ENCODE data around the gene SLC10A6. TPM values are rescaled to one million over a fixed set of nuclear protein-coding genes. Genes with fewer than 3 reads are reported as not detected.

Gene SLC10A6
- total and polyA plus RNA-seq, 9 of the 15 experiments (the other 6 are each of a cell fraction or from before 2014, with no cell fraction given) = not detected

- TF ChIP-seq CREB5 (CRISPR knock-in tag; IDR thresholded peaks at IDR 0.05) (no peak), SAP30 (IDR thresholded peaks at IDR 0.05; ENCODE audit: borderline replicate concordance, insufficient read depth, low read depth, low read length, poor library complexity, severe bottlenecking) (no peak), ZMIZ1 (IDR thresholded peaks at IDR 0.05; ENCODE audit: low read depth in 2 of 2, low read length in 2 of 2) (no peak)
Measured at GRCh38 chr4:86846921-86847320, 2.3 kb downstream of the SLC10A6 start (continued).

- Histone ChIP-seq H3K9me1 (ENCODE audit: control insufficient read depth, insufficient read depth, low read length) (peaks cover 3% of the 10 kb centered on the region), H3K79me2 (ENCODE audit: control insufficient read depth, insufficient read depth, low read length) (no peaks in the 10 kb centered on the region), H2AFZ (ENCODE audit: low read depth, low read length) (no peak overlapping the region), H3K4me3 (no peak overlapping the region), H3K27me3 (ENCODE audit: control insufficient read depth in 2 of 2, insufficient read depth in 2 of 2, low read length in 2 of 2) (peaks cover 8 to 15% of the 10 kb centered on the region in 2 experiments; a peak in 4 of 5 replicates), H4K20me1 (replicated peaks; ENCODE audit: control insufficient read depth, insufficient read depth, low read length) (no peaks in the 10 kb centered on the region), H3K9me3 (replicated peaks; ENCODE audit: control insufficient read depth, insufficient read depth, low read depth, low read length) (no peaks in the 10 kb centered on the region), H3K4me1 (replicated peaks in 1 of 2; ENCODE audit: control insufficient read depth in 2 of 2, insufficient read depth in 2 of 2, low read length in 2 of 2) (no peaks in the 10 kb centered on the region), H3K36me3 (ENCODE audit: control insufficient read depth, insufficient read depth, low read length) (no peaks in the 10 kb centered on the region), H3K4me2 (ENCODE audit: insufficient read depth, low read length) (no peak overlapping the region), H3K9ac (ENCODE audit: insufficient read depth in 1 of 2, low read depth in 2 of 2, low read length in 2 of 2) (no peak overlapping the region), H3K27ac (ENCODE audit: extremely low read depth, low read depth, low read length) (no peak overlapping the region)
- ChIA-PET CTCF (ENCODE audit: low intra/inter-chr PET ratio) (no interaction called here), POLR2A (no interaction called here)
- WGBS (ENCODE audit: insufficient coverage, low coverage, missing lambda C conversion rate) = 0% methylated on average over 5 of the region's 5 CpGs
- ATAC-seq = no peak
- no peak for DNase-seq (ENCODE audit: extremely low read depth in 1 of 4, low spot score in 3 of 4)
- TF ChIP-seq ZNF696 (CRISPR knock-in tag; conservative IDR thresholded peaks at IDR 0.05) (no peak), RCOR1 (IDR thresholded peaks at IDR 0.05; ENCODE audit: borderline replicate concordance in 1 of 2, low read depth in 2 of 2, low read length in 2 of 2) (no peak), ZNF699 (CRISPR knock-in tag; IDR thresholded peaks at IDR 0.05; ENCODE audit: insufficient replicate concordance) (no peak), C11orf30 (IDR thresholded peaks at IDR 0.05; ENCODE audit: low read depth) (no peak), ZNF76 (CRISPR knock-in tag; IDR thresholded peaks at IDR 0.05; ENCODE audit: borderline replicate concordance) (no peak), HDGF (IDR thresholded peaks at IDR 0.05) (no peak)
- BruUV-seq (replicated peaks) = no TSS peak
- FAIRE-seq = no peak
- intact Hi-C loops (cut with micrococcal nuclease) = no loop called here
- in situ Hi-C loops (cut with MboI) = no loop called here
Measured at GRCh38 chr4:86845593-86845992, 3.6 kb downstream of the SLC10A6 start.
